Activated CD4-positive, alpha-beta memory T cell treated with anti-CD3 and anti-CD28 coated beads for 36 hours (primary cell): ENCODE data around the gene ADAMTS12. TPM values are rescaled to one million over a fixed set of nuclear protein-coding genes. Genes with fewer than 3 reads are reported as not detected.

Experiments
- CTCF ChIA-PET: fragments of 350-600 bp; sonication (Branson Sonifier 250); formaldehyde crosslinking; loops from one replicate; lab custom pipeline; 2021; ENCODE audit warnings: antibody characterized with exemption, inconsistent platforms; lab: Charles Lee
- POLR2A ChIA-PET: fragments of 350-600 bp; sonication (Branson Sonifier 250); formaldehyde crosslinking; loops from one replicate; lab custom pipeline; 2021; ENCODE audit warnings: antibody characterized with exemption; lab: Charles Lee
- DNase-seq: peaks from one replicate; pipeline ENCODE4 v3.0.0-alpha.2; 2020
- H3K27ac Mint-ChIP-seq: one replicate; pipeline ENCODE4 v1.8.0; 2021; ENCODE audit warnings: mixed read lengths
- H3K27me3 Mint-ChIP-seq: one replicate; pipeline ENCODE4 v1.8.0; 2021; ENCODE audit warnings: mixed read lengths
- H3K36me3 Mint-ChIP-seq: one replicate; pipeline ENCODE4 v1.8.0; 2021; ENCODE audit warnings: mixed read lengths
- H3K4me1 Mint-ChIP-seq: one replicate; pipeline ENCODE4 v1.8.0; 2021; ENCODE audit warnings: low read depth, mixed read lengths
- H3K4me3 Mint-ChIP-seq: one replicate; pipeline ENCODE4 v1.8.0; 2021; ENCODE audit warnings: mild to moderate bottlenecking, mixed read lengths
- H3K9me3 Mint-ChIP-seq: one replicate; pipeline ENCODE4 v1.8.0; 2021; ENCODE audit warnings: mixed read lengths
- intact Hi-C: fragments of 100-400 bp; cut with micrococcal nuclease; formaldehyde crosslinking; loops from one replicate; pipeline ENCODE4 v1.15.1; 2023
- total RNA-seq, 2 experiments: library from RNA; stranded (reverse); gene quantifications; one replicate each; pipeline ENCODE4 v1.2.3, GENCODE V29; 2021

Gene ADAMTS12
- total RNA-seq, 2 experiments from 2014 or later: not detected

DNA sequence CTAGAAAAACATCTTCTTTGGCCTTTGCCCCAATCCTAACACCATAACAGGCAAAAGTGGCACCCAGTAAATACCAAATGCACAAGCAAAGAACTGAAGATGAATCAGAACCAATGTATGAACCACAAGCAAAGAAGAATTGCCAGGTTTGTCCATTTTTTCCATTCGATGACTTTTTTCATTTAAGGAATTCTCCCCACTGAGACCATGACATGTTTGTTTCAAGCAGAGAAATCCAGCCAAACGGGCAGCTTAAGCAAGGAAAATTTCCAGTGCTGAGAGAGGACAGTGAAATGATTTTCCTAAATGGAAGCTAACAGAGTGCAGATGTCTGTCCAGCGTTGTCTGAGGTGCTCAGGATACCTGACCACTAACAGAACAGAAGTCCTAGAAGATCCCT lies 203.7 kb downstream of the ADAMTS12 start:
- DNase-seq: no peak
- H3K4me1 Mint-ChIP-seq: no peaks in the 10 kb centered on the region
- H3K9me3 Mint-ChIP-seq: no peaks in the 10 kb centered on the region
- H3K36me3 Mint-ChIP-seq: no peaks in the 10 kb centered on the region
- CTCF ChIA-PET: no interaction called here
- POLR2A ChIA-PET: no interaction called here
- no peak overlapping the region for H3K4me3 Mint-ChIP-seq
- H3K27me3 Mint-ChIP-seq: no peaks in the 10 kb centered on the region
- intact Hi-C loops: no loop called here
- H3K27ac Mint-ChIP-seq: no peak overlapping the region

DNA sequence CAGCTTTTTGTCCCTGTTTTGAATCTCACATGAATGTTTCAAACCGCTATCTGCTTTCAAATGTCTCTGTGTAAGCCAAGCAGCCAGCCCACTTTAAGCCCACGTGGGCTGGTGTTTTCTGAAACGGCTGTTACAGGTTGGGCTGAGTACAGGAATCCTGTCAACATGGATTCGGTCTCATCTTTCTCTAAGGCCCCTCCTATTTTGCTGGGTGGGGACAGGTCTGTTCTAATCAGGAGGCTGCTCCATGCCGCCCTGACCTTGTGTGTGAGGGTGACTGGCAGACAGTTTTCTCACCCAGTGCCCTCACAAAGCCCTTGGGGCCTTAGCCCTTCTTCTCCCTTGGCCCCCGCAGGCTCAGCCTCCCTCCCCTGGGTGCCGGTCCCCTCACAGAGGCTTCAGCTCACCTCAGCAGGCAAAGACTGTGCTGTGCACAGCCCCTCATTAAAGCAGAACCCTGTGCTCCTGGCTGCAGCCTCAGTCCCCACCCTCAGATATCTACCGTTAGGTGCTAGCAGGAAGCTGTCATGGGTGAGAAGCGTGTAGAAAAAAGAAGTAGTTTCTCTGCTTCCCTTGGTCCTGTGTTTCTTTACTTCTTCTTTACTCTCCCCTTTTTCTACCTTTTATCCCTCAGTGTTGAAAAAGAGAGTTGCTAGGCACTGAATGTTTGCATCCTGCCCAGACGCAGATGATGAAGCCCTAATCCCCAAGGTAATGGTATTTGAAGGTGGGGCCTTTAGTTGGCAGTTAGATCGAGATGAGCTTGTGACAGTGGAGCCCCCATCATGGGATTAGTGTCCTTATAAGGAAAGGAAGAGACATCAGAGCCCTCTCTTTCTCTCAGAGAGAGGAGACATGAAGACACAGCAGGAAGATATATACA lies 205.7 kb downstream of the ADAMTS12 start:
- no peak for DNase-seq
- Mint-ChIP-seq H3K36me3 (no peaks in the 10 kb centered on the region), H3K9me3 (no peaks in the 10 kb centered on the region), H3K27ac (no peak overlapping the region), H3K27me3 (no peaks in the 10 kb centered on the region), H3K4me1 (no peaks in the 10 kb centered on the region), H3K4me3 (no peak overlapping the region)
- intact Hi-C loops: no loop called here
- ChIA-PET POLR2A (no interaction called here), CTCF (no interaction called here)

DNA sequence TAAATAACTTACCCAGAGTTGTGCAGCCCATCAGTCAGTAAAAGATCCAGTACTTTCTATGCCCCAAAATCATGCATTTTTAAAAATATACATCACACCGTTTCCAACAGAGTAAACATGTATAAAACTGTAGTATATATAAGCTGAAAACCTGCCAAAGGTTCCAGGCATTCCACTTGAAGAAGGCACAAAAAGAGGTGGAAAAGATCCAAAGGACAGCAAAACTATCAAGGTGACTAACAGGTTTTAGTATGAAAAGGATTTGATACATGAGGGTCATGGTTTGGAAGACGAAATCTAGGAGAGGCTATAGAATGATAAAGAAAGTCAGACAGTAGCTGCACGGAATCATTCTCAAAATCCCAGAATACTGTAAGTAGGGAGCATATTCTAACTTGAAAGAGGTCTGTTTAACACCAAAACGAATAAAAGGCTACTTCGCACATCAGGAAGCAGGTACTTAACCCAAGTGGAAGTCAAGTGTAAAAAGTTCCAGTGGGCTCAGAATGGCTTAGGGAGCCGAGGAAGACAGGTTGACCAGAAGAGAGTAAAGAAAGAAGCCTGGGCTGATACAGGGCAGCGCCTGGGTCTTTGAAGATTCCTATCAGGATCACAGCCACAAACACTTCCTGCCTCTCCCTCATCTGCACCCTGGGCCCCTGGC lies 207.2 kb downstream of the ADAMTS12 start:
- Mint-ChIP-seq H3K36me3 (no peaks in the 10 kb centered on the region), H3K4me1 (no peaks in the 10 kb centered on the region), H3K9me3 (no peaks in the 10 kb centered on the region), H3K27ac (no peak overlapping the region), H3K4me3 (no peak overlapping the region), H3K27me3 (no peaks in the 10 kb centered on the region)
- DNase-seq: no peak
- POLR2A ChIA-PET: no interaction called here
- CTCF ChIA-PET: no interaction called here
- intact Hi-C loops: no loop called here

DNA sequence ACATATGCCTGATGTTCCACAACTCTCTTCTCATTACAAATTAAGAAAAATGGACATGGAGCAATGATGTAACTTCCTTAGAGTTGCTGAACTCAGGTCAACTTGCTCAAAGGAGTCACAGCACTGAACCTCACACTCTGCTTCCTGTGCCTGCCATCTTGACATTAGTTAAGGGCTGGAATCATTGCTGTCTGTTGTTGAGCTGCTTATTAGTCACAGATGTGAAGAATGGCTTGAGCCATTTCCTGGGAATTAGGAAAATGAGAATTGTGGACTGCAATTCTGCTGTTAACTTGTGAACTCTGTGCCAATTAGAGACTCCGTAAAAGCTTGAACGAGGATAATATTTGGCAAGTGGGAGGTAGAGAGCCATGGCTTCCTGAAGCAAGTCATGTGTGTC lies 212.0 kb downstream of the ADAMTS12 start:
- no peaks in the 10 kb centered on the region for H3K27me3 Mint-ChIP-seq

DNA sequence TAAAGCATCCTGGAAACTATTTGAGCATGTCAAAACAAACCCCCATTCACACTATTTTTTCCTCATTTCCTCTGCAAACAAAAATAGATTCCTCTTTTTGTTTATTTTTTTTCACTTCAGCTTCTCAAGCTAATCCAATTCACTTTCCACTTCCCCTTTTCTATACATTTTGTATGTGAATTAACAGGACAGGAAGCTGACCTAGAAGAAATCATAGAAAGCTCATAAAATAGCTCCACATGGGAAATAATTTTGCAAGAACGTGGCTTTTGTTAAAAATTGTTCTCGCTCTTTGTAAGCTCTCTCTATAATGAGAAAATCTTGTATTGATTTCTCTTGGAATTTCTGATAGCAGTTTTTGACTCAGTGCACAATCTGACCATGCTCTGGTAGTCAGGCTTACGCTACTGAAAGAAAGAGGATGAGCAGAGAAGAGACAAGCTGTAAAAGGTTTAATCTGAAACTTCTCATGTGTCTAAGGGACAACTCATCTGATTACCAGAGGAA lies 215.8 kb downstream of the ADAMTS12 start:
- no peaks in the 10 kb centered on the region for H3K27me3 Mint-ChIP-seq
- H3K9me3 Mint-ChIP-seq: no peaks in the 10 kb centered on the region
- no peaks in the 10 kb centered on the region for H3K4me1 Mint-ChIP-seq
- no peak overlapping the region for H3K4me3 Mint-ChIP-seq
- no peak for DNase-seq
- intact Hi-C loops: no loop called here
- CTCF ChIA-PET: no interaction called here
- no peak overlapping the region for H3K27ac Mint-ChIP-seq
- POLR2A ChIA-PET: no interaction called here
- H3K36me3 Mint-ChIP-seq: no peaks in the 10 kb centered on the region

More for the DNA sequence above, 212.0 kb downstream of the ADAMTS12 start:
- Mint-ChIP-seq H3K27ac (no peak overlapping the region), H3K4me3 (no peak overlapping the region), H3K36me3 (no peaks in the 10 kb centered on the region), H3K4me1 (no peaks in the 10 kb centered on the region), H3K9me3 (no peaks in the 10 kb centered on the region)
- no peak for DNase-seq
- intact Hi-C loops: no loop called here
- ChIA-PET CTCF (no interaction called here), POLR2A (no interaction called here)

DNA sequence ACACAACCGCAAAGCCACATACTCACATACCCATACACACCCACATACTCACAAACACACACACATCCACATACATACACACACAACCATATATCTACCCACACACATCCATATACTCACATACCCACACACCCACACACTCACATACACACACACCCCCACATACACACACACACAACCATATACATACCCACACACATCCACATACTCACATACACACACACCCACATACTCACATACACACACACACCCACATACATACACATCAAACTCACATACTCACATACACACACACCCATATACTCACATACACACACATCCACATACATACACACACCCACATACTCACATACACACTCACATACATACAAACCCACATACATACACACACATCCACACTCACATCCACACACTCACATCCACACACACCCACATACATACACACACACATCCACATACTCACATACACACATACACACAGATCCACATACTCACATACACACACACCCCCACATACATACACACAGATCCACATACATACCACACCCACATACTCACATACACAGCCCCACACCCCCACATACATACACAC lies 220.0 kb downstream of the ADAMTS12 start:
- intact Hi-C loops: no loop called here
- CTCF ChIA-PET: no interaction called here

DNA sequence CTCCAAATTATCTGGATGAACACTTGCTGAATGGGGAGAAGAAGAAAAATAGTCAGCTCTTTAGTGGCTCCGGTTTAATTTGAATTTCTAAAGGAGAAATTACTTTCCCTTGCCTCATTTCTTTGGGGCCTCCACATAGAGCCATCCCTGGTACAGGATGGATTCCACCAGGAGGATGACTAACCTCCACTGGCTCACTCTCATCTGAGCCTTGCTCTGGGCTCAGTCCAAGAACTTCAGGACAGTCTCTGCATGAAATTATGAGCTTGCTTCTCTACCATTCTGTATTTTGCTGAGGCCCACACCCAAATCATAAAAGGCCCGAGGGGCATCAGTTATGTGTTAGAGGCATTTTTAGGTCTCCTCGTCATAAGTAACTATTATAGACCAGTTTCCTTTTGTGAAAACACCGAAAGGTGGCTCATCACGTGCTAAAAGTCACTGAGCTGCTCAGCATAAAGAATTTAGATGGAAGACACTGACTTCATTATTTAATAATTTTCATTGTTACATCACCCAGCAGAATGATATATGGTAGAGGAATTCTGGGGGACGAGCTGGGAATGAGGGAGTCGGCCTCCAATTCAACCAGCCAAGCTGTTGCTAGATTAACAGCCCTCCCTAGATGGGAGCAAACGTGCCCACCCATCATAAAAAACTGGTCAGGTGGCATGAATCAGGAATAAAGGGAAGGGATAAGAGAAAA lies 228.9 kb downstream of the ADAMTS12 start:
- no peaks in the 10 kb centered on the region for H3K9me3 Mint-ChIP-seq
- no peaks in the 10 kb centered on the region for H3K27me3 Mint-ChIP-seq
- intact Hi-C loops: no loop called here
- H3K4me1 Mint-ChIP-seq: no peaks in the 10 kb centered on the region
- H3K27ac Mint-ChIP-seq: no peak overlapping the region
- ChIA-PET POLR2A (no interaction called here), CTCF (no interaction called here)
- H3K4me3 Mint-ChIP-seq: no peak overlapping the region
- no peak for DNase-seq
- no peaks in the 10 kb centered on the region for H3K36me3 Mint-ChIP-seq

More for the DNA sequence above, 220.0 kb downstream of the ADAMTS12 start:
- Mint-ChIP-seq H3K4me1 (no peaks in the 10 kb centered on the region), H3K4me3 (no peak overlapping the region), H3K9me3 (no peaks in the 10 kb centered on the region), H3K27ac (no peak overlapping the region), H3K36me3 (no peaks in the 10 kb centered on the region), H3K27me3 (no peaks in the 10 kb centered on the region)
- POLR2A ChIA-PET: no interaction called here
- DNase-seq: no peak

DNA sequence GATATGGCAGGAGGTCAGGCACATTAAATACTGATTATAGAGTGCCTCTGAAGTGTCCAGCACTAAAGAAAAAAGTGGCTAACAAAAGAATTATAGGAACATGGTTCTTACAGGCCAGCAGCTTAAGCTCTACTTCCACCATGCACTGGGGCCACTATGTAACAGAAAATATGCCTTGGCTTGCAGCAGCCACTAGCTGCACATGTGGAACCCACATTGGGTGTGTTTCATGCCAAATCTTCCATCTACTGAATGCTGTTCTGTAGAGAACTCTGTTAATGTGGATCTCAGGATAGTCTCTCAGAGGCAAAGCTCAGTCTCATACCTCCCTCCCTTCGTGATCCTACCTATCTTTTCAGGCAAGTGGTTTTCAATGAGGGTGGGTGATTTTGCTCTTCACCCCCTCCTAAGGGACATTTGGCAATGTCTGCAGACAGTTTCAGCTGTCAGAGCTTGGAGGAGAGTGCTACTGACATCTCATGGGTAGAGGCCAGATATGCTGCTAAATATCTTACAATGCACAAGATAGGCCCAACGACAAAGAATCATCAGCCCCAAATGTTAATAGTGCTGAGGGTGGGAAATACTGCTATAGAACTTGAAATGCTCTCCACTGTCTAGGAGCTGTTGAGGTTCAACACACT lies 232.1 kb downstream of the ADAMTS12 start:
- intact Hi-C loops: no loop called here
- H3K27ac Mint-ChIP-seq: no peak overlapping the region

DNA sequence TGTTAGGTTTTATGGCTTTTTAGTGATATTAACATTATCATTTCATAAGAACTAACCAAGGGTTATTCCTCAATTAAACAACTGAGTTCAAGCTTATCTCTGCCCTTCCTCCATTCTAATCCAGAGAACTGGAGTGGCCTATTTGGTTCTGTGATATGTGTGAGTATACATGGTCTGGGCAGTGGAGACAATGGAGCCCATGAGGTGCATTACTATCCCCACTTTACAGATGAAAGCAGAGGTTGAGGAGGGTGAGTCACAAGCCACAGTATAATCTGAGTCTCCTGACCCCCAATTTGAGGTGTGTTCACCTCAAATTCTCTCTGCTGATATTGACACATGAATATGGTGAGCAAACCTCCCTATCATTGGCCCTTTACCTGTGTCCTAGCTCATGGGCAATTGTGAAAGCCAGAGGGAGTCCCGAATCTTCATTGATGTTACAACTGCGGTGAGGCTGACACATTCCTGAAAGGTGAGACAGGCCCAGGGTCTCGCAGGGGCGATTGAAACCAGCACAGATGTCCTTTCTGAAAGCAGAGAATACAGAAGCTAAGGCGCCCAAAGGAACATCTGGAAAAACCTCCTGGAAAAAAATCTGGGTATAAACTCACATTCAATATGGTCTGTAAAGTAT lies 233.9 kb downstream of the ADAMTS12 start:
- no peaks in the 10 kb centered on the region for H3K4me1 Mint-ChIP-seq

More for the DNA sequence above, 232.1 kb downstream of the ADAMTS12 start:
- Mint-ChIP-seq H3K9me3 (no peaks in the 10 kb centered on the region), H3K4me3 (no peak overlapping the region), H3K4me1 (no peaks in the 10 kb centered on the region), H3K27me3 (no peaks in the 10 kb centered on the region), H3K36me3 (no peaks in the 10 kb centered on the region)
- no peak for DNase-seq
- ChIA-PET POLR2A (no interaction called here), CTCF (no interaction called here)

DNA sequence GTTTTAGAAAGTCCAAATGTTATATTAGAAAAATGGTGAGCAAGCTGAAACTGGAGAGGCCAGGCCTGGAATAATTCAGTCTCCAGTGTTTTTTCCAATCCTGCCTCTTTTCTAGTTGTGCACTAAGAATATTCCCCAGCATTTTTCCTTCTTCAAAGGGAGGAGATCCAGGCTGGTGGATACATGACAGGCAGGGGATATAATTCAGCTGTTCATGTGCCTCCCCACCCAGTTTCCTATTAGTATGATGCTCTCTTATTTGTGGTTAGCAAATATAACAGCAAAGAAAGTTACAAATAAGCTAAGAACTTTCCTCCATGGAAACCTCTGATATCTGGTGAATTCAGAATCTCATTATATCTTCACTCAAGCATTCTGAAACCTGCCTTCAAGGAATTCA lies 234.6 kb downstream of the ADAMTS12 start:
- H3K36me3 Mint-ChIP-seq: no peaks in the 10 kb centered on the region
- no peaks in the 10 kb centered on the region for H3K9me3 Mint-ChIP-seq
- CTCF ChIA-PET: no interaction called here
- no peaks in the 10 kb centered on the region for H3K4me1 Mint-ChIP-seq
- H3K27ac Mint-ChIP-seq: no peak overlapping the region
- no peak overlapping the region for H3K4me3 Mint-ChIP-seq
- DNase-seq: no peak
- no peaks in the 10 kb centered on the region for H3K27me3 Mint-ChIP-seq
- intact Hi-C loops: no loop called here
- POLR2A ChIA-PET: no interaction called here

More for the DNA sequence above, 233.9 kb downstream of the ADAMTS12 start:
- H3K27me3 Mint-ChIP-seq: no peaks in the 10 kb centered on the region
- H3K4me3 Mint-ChIP-seq: no peak overlapping the region
- H3K27ac Mint-ChIP-seq: no peak overlapping the region
- no peaks in the 10 kb centered on the region for H3K36me3 Mint-ChIP-seq
- intact Hi-C loops: no loop called here
- ChIA-PET CTCF (no interaction called here), POLR2A (no interaction called here)
- DNase-seq: no peak
- H3K9me3 Mint-ChIP-seq: no peaks in the 10 kb centered on the region

DNA sequence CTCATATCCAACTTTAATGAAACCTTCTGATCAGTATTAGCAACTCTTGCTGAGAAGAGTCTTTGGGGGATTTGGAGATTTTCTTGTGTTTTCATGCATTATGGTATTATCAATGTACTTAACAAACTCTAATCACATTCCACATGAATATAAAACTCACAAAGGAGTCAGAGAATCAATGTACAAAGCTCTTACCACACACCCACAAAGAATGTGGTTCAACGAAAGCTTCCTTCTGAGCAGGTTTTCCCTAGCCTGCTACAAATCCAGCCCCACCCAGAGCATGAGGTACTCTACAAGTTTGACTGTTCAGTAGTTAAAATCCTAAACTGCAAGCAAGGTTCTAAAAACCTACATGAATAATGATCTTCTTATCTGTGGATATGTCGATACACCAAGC lies 240.9 kb downstream of the ADAMTS12 start:
- intact Hi-C loops: no loop called here
- H3K4me3 Mint-ChIP-seq: no peak overlapping the region
- H3K27me3 Mint-ChIP-seq: no peaks in the 10 kb centered on the region
- H3K27ac Mint-ChIP-seq: no peak overlapping the region
- no peaks in the 10 kb centered on the region for H3K36me3 Mint-ChIP-seq
- no peaks in the 10 kb centered on the region for H3K9me3 Mint-ChIP-seq
- no peaks in the 10 kb centered on the region for H3K4me1 Mint-ChIP-seq
- ChIA-PET POLR2A (no interaction called here), CTCF (no interaction called here)
- DNase-seq: no peak
